HEK293T (cell line): ENCODE measurements around the gene MMD2.

Source experiments
- BHLHE40 ChIP-seq: fragments of 450-650 bp; IDR thresholded peaks from 2 replicates; pipeline ENCODE4 v1.6.1; 2016; ENCODE audit warnings: mild to moderate bottlenecking, moderate library complexity, borderline replicate concordance
- FOXA1 ChIP-seq: fragments of 450-650 bp; IDR thresholded peaks from 2 replicates; pipeline ENCODE4 v1.6.1; 2016; ENCODE audit warnings: mild to moderate bottlenecking
- FOXK2 ChIP-seq: fragments of 450-650 bp; IDR thresholded peaks from 2 replicates; pipeline ENCODE4 v1.6.1; 2016; ENCODE audit warnings: mild to moderate bottlenecking
- FOXM1 ChIP-seq: fragments of 450-650 bp; IDR thresholded peaks from 2 replicates; pipeline ENCODE4 v1.6.1; 2017; ENCODE audit warnings: mild to moderate bottlenecking, borderline replicate concordance
- HDGF ChIP-seq: fragments of 450-650 bp; IDR thresholded peaks from 2 replicates; pipeline ENCODE4 v1.6.1; 2017; ENCODE audit warnings: antibody characterized with exemption, borderline replicate concordance
- ZNF384 ChIP-seq: fragments of 450-650 bp; IDR thresholded peaks from 2 replicates; pipeline ENCODE4 v1.6.1; 2016

DNA sequence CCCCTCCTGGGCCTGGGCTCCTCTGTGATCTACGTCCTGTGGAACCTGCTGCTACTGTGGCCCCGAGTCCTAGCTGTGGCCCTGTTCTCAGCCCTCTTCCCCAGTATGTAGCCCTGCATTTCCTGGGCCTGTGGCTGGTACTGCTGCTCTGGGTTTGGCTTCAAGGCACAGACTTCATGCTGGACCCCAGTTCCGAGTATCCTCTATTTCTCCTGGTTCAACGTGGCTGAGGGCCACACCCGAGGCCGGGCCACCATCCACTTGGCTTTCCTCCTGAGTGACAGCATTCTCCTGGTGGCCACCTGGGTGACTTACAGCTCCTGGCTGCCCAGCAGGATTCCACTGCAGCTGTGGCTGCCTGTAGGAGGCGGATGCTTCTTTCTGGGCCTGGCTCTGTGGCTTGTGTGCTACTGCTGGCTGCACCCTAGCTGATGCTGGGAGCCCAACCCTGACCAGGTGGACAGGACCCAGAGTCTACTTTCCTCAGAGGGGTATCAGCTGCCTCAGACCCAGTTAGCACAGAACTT, 37.8 kb upstream of the MMD2 start:
- no peak for TF ChIP-seq FOXK2
- TF ChIP-seq BHLHE40: no peak
- TF ChIP-seq FOXM1: no peak
- TF ChIP-seq ZNF384: no peak
- no peak for TF ChIP-seq HDGF
- TF ChIP-seq FOXA1: no peak
